Mesenteric fat pad (tissue), 1 donor: ENCODE results near the gene ADCY10. TPM values are rescaled to one million over a fixed set of nuclear protein-coding genes. Genes with fewer than 3 reads are reported as not detected.
"Not testable (repeated sequence)": the region's sequence is repeated elsewhere in the genome, so short reads cannot be mapped to it uniquely, and the experiment has no call there.

ENCODE experiments used
- DNase-seq: peaks from one replicate; pipeline ENCODE4 v3.0.0-alpha.2; 2020; ENCODE audit warnings: low spot score
- long read RNA-seq: library from polyadenylated mRNA; unstranded; transcript quantifications from one replicate; pipeline ENCODE4 v2.0.0, GENCODE V29; 2020
- total RNA-seq: library from RNA; stranded (reverse); fragmentation: NEBNext Ultra II Directional; extraction: Animal tissue kit (Norgen Biotek cat#: 25700); gene quantifications from one replicate; pipeline ENCODE4 v1.2.1, GENCODE V29; 2021
- donor health status: DM: yes; HTN: yes; CAD: no.

Gene ADCY10
- total RNA-seq, result 0.55 TPM
- long read RNA-seq, partial matches to known transcripts, result 0 of 2 reads
- long read RNA-seq, other reads (novel, unspliced or antisense), result 2 of 2 reads

- no peak for DNase-seq
Observed at GRCh38 chr1:167913895-167914496, at the start of gene ADCY10. Gene ADCY10, minus strand, starts transcription at chr1:167914134. Its CDS starts 8,994 bp downstream, at chr1:167905140.

GRCh38 chr1:167957710-167958109 is 43.8 kb upstream of the ADCY10 start:
- DNase-seq, result no peak

GRCh38 chr1:167955915-167956314 is 42.0 kb upstream of the ADCY10 start:
- DNase-seq, result no peak

GRCh38 chr1:167950569-167950968 is 36.6 kb upstream of the ADCY10 start:
- DNase-seq, result no peak

- no peak for DNase-seq
Observed at GRCh38 chr1:167949785-167950184, 35.9 kb upstream of the ADCY10 start.

- DNase-seq, result no peak
Observed at GRCh38 chr1:167947733-167948132, 33.8 kb upstream of the ADCY10 start.

- DNase-seq, result no peak
Observed at GRCh38 chr1:167943541-167943940, 29.6 kb upstream of the ADCY10 start.

GRCh38 chr1:167940264-167940663 is 26.3 kb upstream of the ADCY10 start:
- no peak for DNase-seq

GRCh38 chr1:167938080-167938636 is 24.2 kb upstream of the ADCY10 start:
- DNase-seq, result no peak

- DNase-seq, result no peak
Observed at GRCh38 chr1:167937709-167938010, 23.7 kb upstream of the ADCY10 start.

- no peak for DNase-seq
Observed at GRCh38 chr1:167936930-167937708, 23.2 kb upstream of the ADCY10 start, which contains the start of gene MPC2. Gene MPC2, minus strand, starts transcription at chr1:167937072. Its CDS starts 1,231 bp downstream, at chr1:167935841.

- DNase-seq, result peak; percentile 98
Observed at GRCh38 chr1:167936068-167936929, 22.4 kb upstream of the ADCY10 start, which contains the start of gene DCAF6. Gene DCAF6, plus strand, starts transcription at chr1:167936683. Its CDS starts 229 bp downstream, at chr1:167936912.

- DNase-seq, result no peak
Observed at GRCh38 chr1:167935216-167936067, 21.5 kb upstream of the ADCY10 start.

GRCh38 chr1:167934426-167935215 is 20.7 kb upstream of the ADCY10 start:
- no peak for DNase-seq

- no peak for DNase-seq
Observed at GRCh38 chr1:167933788-167934187, 19.9 kb upstream of the ADCY10 start.

- no peak for DNase-seq
Observed at GRCh38 chr1:167929725-167930124, 15.8 kb upstream of the ADCY10 start.

GRCh38 chr1:167928919-167929318 is 15.0 kb upstream of the ADCY10 start:
- not testable (repeated sequence) for DNase-seq

- no peak for DNase-seq
Observed at GRCh38 chr1:167928457-167928852, 14.5 kb upstream of the ADCY10 start.

- no peak for DNase-seq
Observed at GRCh38 chr1:167927046-167927754, 13.3 kb upstream of the ADCY10 start.
